PC-3 (cell line): ENCODE results near the gene HUNK.

Source experiments
- CTCF ChIP-seq: fragments of 300-600 bp; sonication (generic); conservative IDR thresholded peaks from 2 replicates; pipeline ENCODE4 v1.5.1; 2017; ENCODE audit warnings: antibody characterized with exemption, low read depth, mild to moderate bottlenecking, low read length
- EZH2 ChIP-seq: fragments of 300-600 bp; sonication (generic); IDR thresholded peaks from one replicate; pipeline ENCODE4 v1.6.1; 2017; ENCODE audit warnings: antibody characterized with exemption, mild to moderate bottlenecking, low read length; ENCODE audit not compliant: unreplicated experiment

DNA sequence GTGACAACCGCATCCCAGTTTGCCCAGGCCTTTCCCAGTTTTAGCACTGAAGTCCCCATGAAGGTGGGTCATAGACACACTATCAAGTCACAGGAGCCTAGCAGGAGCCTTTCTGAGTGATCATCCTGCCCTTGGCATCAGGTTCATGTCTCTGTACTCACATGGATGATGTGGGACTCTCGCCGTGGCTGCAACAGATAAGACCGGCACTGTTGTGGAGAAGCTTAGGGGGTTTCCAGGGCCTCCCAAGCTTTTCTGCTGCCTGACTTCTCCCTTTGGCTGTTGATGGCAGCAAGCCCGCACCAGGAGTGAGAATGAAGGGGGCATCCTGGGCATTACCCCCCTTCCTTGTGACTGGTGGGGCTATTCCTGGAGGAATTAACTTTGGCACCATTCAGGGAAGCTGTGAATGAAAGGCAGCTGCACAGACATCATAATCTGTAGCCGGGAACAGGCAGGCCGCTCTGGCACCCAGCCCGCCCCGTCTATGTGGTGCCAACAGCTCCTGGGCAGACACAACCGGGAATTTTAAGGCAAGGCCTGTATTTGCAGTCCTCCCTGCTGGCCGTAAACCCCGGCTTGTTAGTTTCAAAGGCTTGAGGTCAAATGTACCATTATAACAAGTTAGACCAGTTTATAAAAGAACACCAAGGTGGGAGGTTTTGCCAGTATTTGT is 148.6 kb downstream of the HUNK start:
- TF ChIP-seq CTCF (no peak), EZH2 (peak; percentile 18)
